ENCODE measurements around the gene PEX19.
A peak's percentile ranks its signal among the peaks of the same experiment; 100 is the strongest.
"Not testable (repeated sequence)": the region's sequence is repeated elsewhere in the genome, so short reads cannot be mapped to it uniquely, and the experiment has no call there.

The PEX19 gene, protein sequence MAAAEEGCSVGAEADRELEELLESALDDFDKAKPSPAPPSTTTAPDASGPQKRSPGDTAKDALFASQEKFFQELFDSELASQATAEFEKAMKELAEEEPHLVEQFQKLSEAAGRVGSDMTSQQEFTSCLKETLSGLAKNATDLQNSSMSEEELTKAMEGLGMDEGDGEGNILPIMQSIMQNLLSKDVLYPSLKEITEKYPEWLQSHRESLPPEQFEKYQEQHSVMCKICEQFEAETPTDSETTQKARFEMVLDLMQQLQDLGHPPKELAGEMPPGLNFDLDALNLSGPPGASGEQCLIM

GRCh38 chr1:160284782-160285344 lies at the start of gene PEX19:
Gene PEX19 (minus strand): TSS chr1:160285133. CDS start chr1:160285124, 9 bp downstream.
- peak; percentile 91 for DNase-seq

- no peak for DNase-seq
Observed at GRCh38 chr1:160332516-160332915, 47.6 kb upstream of the PEX19 start.

DNA sequence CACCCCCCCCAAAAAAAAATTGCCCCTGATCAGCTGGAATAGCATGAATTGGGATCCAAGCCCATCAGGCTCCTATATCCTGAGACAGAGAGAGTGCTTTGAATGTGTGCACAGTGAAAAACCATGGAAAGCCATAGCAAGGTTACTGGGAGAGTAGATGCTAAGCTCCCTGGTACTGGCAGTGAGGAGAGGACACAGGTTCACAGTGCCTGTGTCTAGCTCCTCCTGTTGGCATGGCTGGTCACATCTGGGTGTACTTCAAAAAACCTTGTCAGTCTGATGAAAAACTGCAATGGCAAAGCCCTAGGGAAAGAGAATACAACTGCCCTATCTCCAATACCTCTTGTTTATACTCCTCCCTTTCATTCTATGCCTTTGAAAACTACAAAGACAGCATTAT lies 45.2 kb upstream of the PEX19 start:
- no peak for DNase-seq

GRCh38 chr1:160328184-160328583 lies 43.3 kb upstream of the PEX19 start:
- DNase-seq: no peak

- no peak for DNase-seq
Observed at GRCh38 chr1:160326418-160326817, 41.5 kb upstream of the PEX19 start.

GRCh38 chr1:160325252-160325651 lies 40.3 kb upstream of the PEX19 start:
- no peak for DNase-seq

- no peak for DNase-seq
Observed at GRCh38 chr1:160322831-160323230, 37.9 kb upstream of the PEX19 start.

GRCh38 chr1:160315359-160315758 lies 30.4 kb upstream of the PEX19 start:
- DNase-seq: no peak

GRCh38 chr1:160309571-160309970 lies 24.6 kb upstream of the PEX19 start:
- DNase-seq: no peak

- peak; percentile 14 for DNase-seq
Observed at GRCh38 chr1:160309185-160309557, 24.2 kb upstream of the PEX19 start.

GRCh38 chr1:160308451-160309184 lies 23.7 kb upstream of the PEX19 start:
- DNase-seq: no peak

DNA sequence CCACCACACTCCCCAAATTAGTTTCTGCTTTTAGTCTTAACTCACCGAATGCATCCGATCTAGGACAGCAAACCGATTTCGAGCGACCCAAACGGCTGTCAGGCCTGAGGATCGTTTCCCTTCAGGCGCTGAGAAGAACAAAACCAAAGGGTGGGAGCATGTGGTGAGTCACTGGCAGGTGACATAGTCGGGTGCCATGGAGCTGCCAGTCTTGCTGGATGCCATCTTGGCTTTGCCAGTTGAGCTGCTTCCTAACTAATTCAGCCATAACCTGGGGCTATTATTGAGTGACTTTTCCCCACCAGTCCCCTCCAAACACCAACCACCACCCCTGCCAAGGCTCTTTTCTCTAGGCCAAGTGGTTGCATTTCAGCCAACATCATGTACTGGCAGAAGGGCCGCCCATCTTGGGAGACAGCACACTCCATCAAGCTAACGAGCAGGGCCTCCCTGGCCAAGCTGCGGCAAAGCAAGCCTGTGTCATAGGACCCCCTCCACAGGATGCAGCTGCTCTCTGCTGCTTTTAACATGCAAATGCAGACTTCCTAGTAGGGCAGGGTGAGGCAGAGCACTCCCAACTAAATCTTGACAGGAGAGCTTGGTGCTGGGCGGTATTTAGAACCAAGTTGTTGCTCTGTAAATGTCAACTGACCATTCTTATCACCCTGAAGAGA lies 22.3 kb upstream of the PEX19 start:
- no peak for DNase-seq

DNA sequence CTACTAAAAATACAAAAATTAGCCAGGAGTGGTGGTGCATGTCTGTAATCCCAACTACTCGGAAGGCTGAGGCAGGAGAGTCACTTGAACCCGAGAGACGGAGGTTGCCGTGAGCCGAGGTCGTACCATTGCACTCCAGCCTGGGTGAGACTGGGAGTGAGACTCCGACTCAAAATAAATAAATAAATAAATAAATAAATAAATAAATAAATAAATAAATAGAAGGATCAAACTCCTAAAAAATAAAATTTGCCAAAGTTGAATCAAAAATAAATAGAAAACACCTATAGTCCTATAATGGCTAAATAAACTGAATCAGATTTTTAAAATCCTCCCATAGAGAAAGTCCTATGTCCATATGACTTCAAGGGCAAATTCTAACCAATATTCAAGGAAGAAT lies 15.2 kb upstream of the PEX19 start:
- DNase-seq: no peak

DNA sequence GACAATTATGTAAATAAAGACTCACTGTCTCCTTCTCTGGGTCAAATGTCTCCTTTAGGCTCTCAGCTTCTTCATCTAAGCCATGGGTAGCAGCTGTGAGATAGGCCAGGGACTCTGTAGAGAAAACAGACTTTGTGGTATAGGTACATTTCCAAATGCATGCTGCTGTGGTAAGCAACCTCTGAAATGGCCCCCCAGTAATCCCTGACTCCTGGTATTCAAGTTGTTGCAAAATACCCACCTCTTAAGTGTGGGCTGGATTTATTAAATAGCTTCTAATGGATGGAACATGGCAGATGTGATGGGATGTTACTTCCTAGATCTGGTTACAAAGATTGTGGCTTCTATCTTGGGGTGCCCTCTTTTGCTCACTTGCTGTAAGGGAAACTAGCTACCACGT lies 11.1 kb upstream of the PEX19 start:
- no peak for DNase-seq

- DNase-seq: no peak
Observed at GRCh38 chr1:160293020-160293968, 8.4 kb upstream of the PEX19 start.

- peak; percentile 56 for DNase-seq
Observed at GRCh38 chr1:160291248-160292220, 6.6 kb upstream of the PEX19 start.

- DNase-seq: not testable (repeated sequence)
Observed at GRCh38 chr1:160287769-160288168, 2.8 kb upstream of the PEX19 start.

DNA sequence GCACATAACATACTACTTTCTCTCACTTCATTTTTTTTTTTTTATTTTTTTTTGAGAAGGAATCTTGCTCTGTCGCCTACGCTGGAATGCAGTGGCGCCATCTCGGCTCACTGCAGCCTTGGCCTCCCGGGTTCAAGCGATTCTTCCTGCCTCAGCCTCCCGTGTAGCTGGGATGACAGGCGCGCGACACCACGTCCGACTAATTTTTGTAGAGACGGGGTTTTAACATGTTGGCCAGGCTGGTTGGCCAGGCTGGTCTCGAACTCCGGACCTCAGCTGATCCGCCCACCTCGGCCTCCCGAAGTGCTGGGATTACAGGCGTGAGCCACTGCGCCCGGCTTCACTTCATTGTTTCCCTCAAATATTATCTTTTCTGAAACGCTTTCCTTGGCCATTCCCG lies 573 bp upstream of the PEX19 start:
- DNase-seq: no peak

DNA sequence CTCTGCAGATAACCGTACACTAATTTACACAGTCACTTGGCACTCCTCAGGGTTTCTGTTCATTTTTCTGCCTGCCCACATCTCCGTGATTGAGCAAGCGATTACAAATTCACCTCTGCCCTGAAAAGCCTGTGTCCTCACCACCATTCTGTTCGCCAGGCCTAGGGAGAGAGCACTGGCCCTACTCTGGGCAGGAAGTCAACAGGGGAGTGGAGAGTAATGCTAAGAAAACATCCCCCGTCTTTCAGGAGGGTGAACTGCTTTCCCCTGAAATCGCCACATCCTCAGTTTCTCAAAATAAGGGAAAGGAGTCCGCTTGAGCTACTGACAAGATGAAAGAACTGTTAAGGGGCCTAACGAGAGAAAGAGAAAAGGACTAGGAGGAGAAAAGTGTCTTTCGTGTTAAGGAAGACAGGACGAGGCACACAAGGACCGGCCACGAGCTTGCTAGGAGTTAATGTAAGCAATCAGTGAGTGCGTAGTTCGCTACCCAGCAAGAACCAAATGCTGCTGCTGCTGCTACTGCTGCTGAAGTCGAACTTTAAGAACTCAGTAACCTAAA lies 632 bp downstream of the PEX19 start:
- DNase-seq: peak; percentile 83

DNA sequence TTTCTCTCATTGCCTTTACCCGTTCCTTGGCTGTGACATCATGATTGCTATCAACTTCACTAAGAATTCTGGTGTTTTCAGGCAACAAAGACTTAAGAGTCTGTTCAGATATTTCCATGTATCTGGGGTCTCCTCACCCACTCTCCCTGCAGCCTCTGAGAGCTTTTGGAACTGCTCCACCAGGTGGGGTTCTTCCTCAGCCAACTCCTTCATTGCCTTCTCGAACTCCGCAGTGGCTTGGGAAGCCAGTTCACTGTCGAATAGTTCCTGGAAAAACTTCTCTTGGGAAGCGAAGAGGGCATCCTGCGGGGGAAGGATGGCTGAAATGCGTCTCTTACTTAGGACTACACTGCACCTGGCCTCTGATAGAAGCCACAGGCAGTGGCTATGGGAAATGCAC lies 2.1 kb downstream of the PEX19 start:
- no peak for DNase-seq

GRCh38 chr1:160277987-160278386 lies 6.9 kb downstream of the PEX19 start:
- no peak for DNase-seq

Measured in HCEC 1CT (cell line).